Immature natural killer cell (primary cell): Measurements from ENCODE around the gene SYNE2. TPM values are rescaled to one million over a fixed set of nuclear protein-coding genes. Genes with fewer than 3 reads are reported as not detected.

Experiments used
- DNase-seq, 3 donors: peaks; one replicate each; pipeline ENCODE4 v3.0.0; 2022; ENCODE audit warnings: mixed read lengths in 1 of 3
- H3K27ac Mint-ChIP-seq, 6 donors: one replicate each; pipeline ENCODE4 v1.8.0; 2020; ENCODE audit warnings: mixed read lengths in 6 of 6, mild to moderate bottlenecking in 5 of 6, inconsistent platforms in 4 of 6, moderate library complexity in 3 of 6
- H3K27me3 Mint-ChIP-seq, 3 donors: one replicate each; pipeline ENCODE4 v1.8.0; 2020 to 2021; ENCODE audit warnings: low read depth in 3 of 3, mild to moderate bottlenecking in 3 of 3, mixed read lengths in 3 of 3, moderate library complexity in 3 of 3, inconsistent platforms in 1 of 3
- H3K36me3 Mint-ChIP-seq, 3 donors: one replicate each; pipeline ENCODE4 v1.8.0; 2020; ENCODE audit warnings: mixed read lengths in 3 of 3, inconsistent platforms in 2 of 3, mild to moderate bottlenecking in 2 of 3
- H3K4me1 Mint-ChIP-seq, 2 donors: one replicate each; pipeline ENCODE4 v1.8.0; 2020; ENCODE audit warnings: inconsistent platforms in 2 of 2, mild to moderate bottlenecking in 2 of 2, mixed read lengths in 2 of 2, moderate library complexity in 1 of 2
- H3K4me3 Mint-ChIP-seq, 5 donors: one replicate each; pipeline ENCODE4 v1.8.0; 2020; ENCODE audit warnings: mild to moderate bottlenecking in 5 of 5, mixed read lengths in 5 of 5, inconsistent platforms in 3 of 5, moderate library complexity in 3 of 5
- H3K9me3 Mint-ChIP-seq, 6 donors: one replicate each; pipeline ENCODE4 v1.8.0; 2020; ENCODE audit warnings: mild to moderate bottlenecking in 6 of 6, mixed read lengths in 6 of 6, inconsistent platforms in 4 of 6, moderate library complexity in 3 of 6
- polyA plus RNA-seq, 3 donors: library from polyadenylated mRNA; unstranded; fragments of 300-500 nt; fragmentation: Illumina TruSeq; gene quantifications; one replicate each; pipeline ENCODE4 v1.2.3, GENCODE V29; 2021

SYNE2 gene
- polyA plus RNA-seq, 3 donors from 2014 or later: 14.0 to 116 (median 20.0) TPM

DNA sequence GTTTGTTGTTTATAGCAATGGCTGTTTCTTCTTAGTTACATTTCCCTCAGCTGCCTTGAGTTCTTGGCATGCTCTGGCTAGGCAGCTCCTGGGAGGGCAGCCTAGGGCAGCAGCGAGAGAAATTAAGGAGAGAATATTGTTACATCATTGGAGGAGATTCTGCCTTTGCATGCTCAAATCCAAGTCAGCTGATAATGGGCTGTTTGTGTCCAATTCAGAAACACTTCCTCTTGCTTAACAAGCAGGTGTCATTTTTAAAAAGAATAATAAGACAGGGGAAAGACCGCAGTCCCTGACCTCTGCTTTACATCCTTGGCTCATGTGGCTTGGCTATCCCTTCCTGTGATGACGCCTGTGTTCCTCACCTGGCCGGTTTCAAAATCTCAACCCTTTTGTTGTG is 364.5 kb downstream of the SYNE2 start:
- H3K27ac Mint-ChIP-seq: peak overlapping the region in 2 of 6 donors; percentile 2 to 46

GRCh38 chr14:64217834-64218233 is 365.0 kb downstream of the SYNE2 start:
- Mint-ChIP-seq H3K4me3 (no peak overlapping the region), H3K4me1 (no peaks in the 10 kb centered on the region), H3K36me3 (peaks cover 17 to 58% (median 36%) of the 10 kb centered on the region in 3 donors), H3K27ac (peak overlapping the region in 3 of 6 donors; percentile 2 to 71 (median 58)), H3K27me3 (peaks cover 2 to 4% (median 2%) of the 10 kb centered on the region in 3 donors), H3K9me3 (no peaks in the 10 kb centered on the region)
- no peak for DNase-seq

More for the DNA sequence above, 364.5 kb downstream of the SYNE2 start:
- H3K9me3 Mint-ChIP-seq: no peaks in the 10 kb centered on the region
- H3K4me3 Mint-ChIP-seq: no peak overlapping the region
- H3K36me3 Mint-ChIP-seq: peaks cover 17 to 61% (median 36%) of the 10 kb centered on the region in 3 donors
- no peak for DNase-seq
- H3K27me3 Mint-ChIP-seq: peaks cover 2 to 4% (median 2%) of the 10 kb centered on the region in 3 donors
- H3K4me1 Mint-ChIP-seq: no peaks in the 10 kb centered on the region

DNA sequence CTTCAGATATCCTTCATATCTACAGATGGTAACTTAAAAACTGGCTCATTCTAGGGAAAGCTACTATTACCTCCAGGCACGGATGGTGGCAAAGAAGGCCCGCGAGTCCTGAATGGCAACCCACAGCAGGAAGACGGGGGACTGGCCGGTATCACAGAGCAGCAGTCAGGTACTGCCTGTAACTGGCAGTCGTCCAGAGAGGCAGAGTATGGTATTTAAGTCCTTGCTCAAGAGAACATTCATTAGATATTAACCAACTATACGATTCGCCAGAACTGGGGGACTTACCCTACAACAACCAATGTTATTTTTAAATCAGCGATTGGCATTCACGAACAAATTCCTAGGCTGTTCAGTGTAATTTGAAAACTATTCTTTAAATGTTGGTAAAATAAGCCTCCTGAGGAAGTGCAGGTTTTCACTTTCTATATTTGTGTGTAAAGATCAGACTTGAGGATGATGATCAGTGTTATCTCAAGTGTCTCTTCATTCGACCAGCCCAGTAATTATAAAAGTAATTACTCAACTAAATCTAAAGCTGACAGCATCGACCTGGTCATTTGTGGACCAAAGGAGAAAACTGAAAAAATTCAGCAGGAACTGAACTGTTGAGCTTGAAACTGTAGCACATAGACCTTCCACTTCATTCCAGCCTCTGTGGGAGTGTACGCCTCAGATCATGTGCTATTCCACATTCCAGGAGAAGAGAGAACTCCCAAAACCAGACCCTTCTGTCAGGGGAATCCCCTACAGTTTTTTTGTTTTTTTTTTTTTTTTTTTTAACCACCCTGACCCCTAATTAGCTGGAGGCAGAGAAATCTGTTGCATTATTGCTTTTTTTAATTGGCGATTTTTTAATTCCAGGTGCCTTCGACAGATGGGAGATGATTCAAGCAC is 365.8 kb downstream of the SYNE2 start:
- DNase-seq: no peak
- Mint-ChIP-seq H3K36me3 (peaks cover 22 to 61% (median 36%) of the 10 kb centered on the region in 3 donors), H3K4me1 (no peaks in the 10 kb centered on the region), H3K4me3 (no peak overlapping the region), H3K27me3 (peaks cover 2 to 4% (median 2%) of the 10 kb centered on the region in 3 donors), H3K27ac (peak overlapping the region in 4 of 6 donors; percentile 2 to 74 (median 64)), H3K9me3 (no peaks in the 10 kb centered on the region)

DNA sequence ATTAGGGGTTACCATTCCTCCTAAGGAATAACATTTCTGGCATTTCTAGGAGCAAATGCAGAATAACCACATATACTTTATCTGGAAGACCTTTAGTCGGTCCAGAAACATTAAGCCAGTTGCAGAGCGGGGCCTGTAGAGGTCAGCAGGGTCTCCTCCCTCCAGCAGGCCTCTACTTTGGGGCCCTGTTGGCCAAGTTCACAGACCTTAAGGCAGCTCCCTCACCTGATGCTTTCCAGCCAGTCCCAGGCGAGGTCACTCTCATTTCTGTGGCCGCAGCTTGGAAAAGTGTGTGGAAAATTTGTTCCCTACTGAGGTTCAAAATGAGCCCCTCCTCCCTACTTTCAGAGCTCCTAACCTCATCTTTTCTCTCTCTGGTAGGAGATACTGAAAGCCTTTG is 367.3 kb downstream of the SYNE2 start:
- no peak overlapping the region for H3K27ac Mint-ChIP-seq
- H3K9me3 Mint-ChIP-seq: no peaks in the 10 kb centered on the region
- no peak for DNase-seq
- no peak overlapping the region for H3K4me3 Mint-ChIP-seq
- peaks cover 32 to 69% (median 36%) of the 10 kb centered on the region in 3 donors for H3K36me3 Mint-ChIP-seq
- no peaks in the 10 kb centered on the region for H3K4me1 Mint-ChIP-seq
- H3K27me3 Mint-ChIP-seq: peaks cover 2 to 4% (median 2%) of the 10 kb centered on the region in 3 donors

GRCh38 chr14:64220466-64220865 is 367.7 kb downstream of the SYNE2 start:
- DNase-seq: no peak
- H3K9me3 Mint-ChIP-seq: no peaks in the 10 kb centered on the region
- peaks cover 28 to 69% (median 33%) of the 10 kb centered on the region in 3 donors for H3K36me3 Mint-ChIP-seq
- H3K27me3 Mint-ChIP-seq: peaks cover 2 to 6% (median 2%) of the 10 kb centered on the region in 3 donors
- no peaks in the 10 kb centered on the region for H3K4me1 Mint-ChIP-seq
- no peak overlapping the region for H3K27ac Mint-ChIP-seq
- H3K4me3 Mint-ChIP-seq: no peak overlapping the region

DNA sequence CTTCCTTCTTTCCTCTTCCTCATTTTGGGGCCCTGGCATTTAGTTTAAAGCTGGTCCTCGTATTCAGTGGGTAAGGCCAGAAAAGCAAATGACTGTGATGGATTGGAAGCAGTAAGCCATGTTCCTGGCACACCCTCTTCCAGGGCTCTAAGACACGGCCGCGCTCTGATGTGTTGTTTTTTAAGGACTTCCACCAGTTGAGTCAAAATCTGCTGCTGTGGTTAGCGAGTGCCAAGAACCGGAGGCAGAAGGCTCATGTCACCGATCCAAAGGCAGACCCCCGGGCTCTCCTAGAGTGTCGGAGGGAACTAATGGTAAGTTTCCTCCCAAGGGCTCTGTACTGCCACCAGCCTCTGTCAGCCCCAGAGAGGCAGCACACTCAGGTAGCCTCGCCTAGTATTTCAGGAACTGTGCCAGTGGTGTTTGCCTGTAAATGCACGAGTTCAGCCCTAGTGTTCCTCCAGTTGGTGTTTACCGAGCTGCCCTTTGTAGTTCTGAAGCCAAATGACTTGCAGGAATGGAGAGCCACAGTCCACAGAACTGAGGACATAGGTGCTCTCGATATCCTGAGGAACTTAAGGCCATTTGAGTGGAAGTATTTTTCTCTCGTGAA is 368.7 kb downstream of the SYNE2 start:
- DNase-seq: no peak
- no peaks in the 10 kb centered on the region for H3K4me1 Mint-ChIP-seq
- H3K27me3 Mint-ChIP-seq: peaks cover 2 to 6% (median 2%) of the 10 kb centered on the region in 3 donors
- H3K36me3 Mint-ChIP-seq: peaks cover 24 to 59% (median 24%) of the 10 kb centered on the region in 3 donors
- no peak overlapping the region for H3K4me3 Mint-ChIP-seq
- peak overlapping the region in 4 of 6 donors; percentile 22 to 57 (median 49) for H3K27ac Mint-ChIP-seq
- H3K9me3 Mint-ChIP-seq: no peaks in the 10 kb centered on the region

DNA sequence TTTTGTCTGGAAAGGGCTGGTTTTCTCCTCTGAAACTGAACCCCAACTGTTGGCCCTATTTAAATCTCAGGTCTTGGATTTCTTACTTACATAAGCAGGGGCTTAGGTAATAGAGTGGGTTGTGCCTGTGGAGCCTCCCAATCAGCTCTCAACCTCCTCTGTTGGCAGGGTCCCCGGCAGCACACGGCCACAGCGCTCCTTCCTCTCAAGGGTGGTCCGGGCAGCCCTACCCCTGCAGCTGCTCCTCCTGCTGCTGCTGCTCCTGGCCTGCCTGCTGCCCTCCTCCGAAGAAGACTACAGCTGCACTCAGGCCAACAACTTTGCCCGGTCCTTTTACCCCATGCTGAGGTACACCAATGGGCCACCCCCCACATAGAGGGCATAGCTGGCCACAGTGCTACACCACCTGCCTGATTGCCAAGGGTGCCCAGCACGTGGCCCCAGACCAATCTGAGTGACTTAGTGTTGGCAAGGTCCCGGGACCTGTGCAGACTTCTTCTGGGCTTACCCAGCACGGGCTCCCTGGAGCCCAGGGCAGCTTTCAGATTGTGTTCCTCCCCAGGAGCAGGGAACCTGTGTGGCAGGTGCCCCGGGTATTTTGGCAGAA is 372.4 kb downstream of the SYNE2 start:
- no peaks in the 10 kb centered on the region for H3K9me3 Mint-ChIP-seq
- H3K36me3 Mint-ChIP-seq: peaks cover 14 to 55% (median 24%) of the 10 kb centered on the region in 3 donors

GRCh38 chr14:64227856-64228255 is 375.1 kb downstream of the SYNE2 start:
- Mint-ChIP-seq H3K27ac (peak overlapping the region in 3 of 6 donors; percentile 8 to 55 (median 8)), H3K9me3 (no peaks in the 10 kb centered on the region), H3K27me3 (peaks cover 0 to 6% (median 4%) of the 10 kb centered on the region in 3 donors), H3K4me3 (no peak overlapping the region), H3K4me1 (peaks cover 0 to 8% of the 10 kb centered on the region in 2 donors), H3K36me3 (peaks cover 7 to 48% (median 25%) of the 10 kb centered on the region in 3 donors)
- no peak for DNase-seq

More for the DNA sequence above, 372.4 kb downstream of the SYNE2 start:
- no peaks in the 10 kb centered on the region for H3K4me1 Mint-ChIP-seq
- H3K27me3 Mint-ChIP-seq: peaks cover 2 to 6% (median 2%) of the 10 kb centered on the region in 3 donors
- DNase-seq: no peak
- no peak overlapping the region for H3K4me3 Mint-ChIP-seq
- peak overlapping the region in 2 of 6 donors; percentile 20 to 69 for H3K27ac Mint-ChIP-seq

- no peak for DNase-seq
- Mint-ChIP-seq H3K27me3 (peaks cover 0 to 6% (median 4%) of the 10 kb centered on the region in 3 donors), H3K27ac (peak overlapping the region in 1 of 6 donors; percentile 62), H3K36me3 (peaks cover 7 to 32% (median 16%) of the 10 kb centered on the region in 3 donors), H3K4me1 (peaks cover 0 to 8% of the 10 kb centered on the region in 2 donors), H3K4me3 (no peak overlapping the region), H3K9me3 (no peaks in the 10 kb centered on the region)
Measured at GRCh38 chr14:64229489-64229888, 376.7 kb downstream of the SYNE2 start.

GRCh38 chr14:64232095-64232838 is 379.5 kb downstream of the SYNE2 start:
- Mint-ChIP-seq H3K4me1 (peaks cover 2 to 8% of the 10 kb centered on the region in 2 donors), H3K9me3 (no peaks in the 10 kb centered on the region), H3K36me3 (peaks cover 7 to 21% (median 10%) of the 10 kb centered on the region in 3 donors), H3K4me3 (no peak overlapping the region), H3K27me3 (peaks cover 0 to 15% (median 6%) of the 10 kb centered on the region in 3 donors), H3K27ac (peak overlapping the region; percentile 22 to 88 (median 64))
- DNase-seq: peak in 1 of 3 donors; percentile 16

DNA sequence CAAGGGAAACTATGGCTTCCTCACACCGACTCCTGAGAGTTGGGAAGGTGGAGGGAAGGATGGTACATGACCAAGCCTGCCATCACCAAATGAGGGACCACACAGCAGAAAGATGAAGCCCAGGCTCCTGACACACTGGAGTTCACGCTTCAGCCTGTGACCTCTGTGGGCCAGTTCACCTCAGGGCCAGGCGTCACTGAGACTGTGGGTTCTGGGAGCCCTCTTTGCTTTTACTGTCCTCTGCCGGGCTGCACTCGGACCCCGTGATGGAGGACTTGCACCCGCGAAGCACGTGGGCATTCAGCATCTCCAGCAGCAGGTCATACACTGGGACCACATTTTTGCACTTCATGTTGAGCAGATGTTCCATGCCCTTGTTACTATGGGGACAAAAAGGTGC is 380.1 kb downstream of the SYNE2 start:
- peaks cover 2 to 8% of the 10 kb centered on the region in 2 donors for H3K4me1 Mint-ChIP-seq
- H3K27me3 Mint-ChIP-seq: peaks cover 0 to 19% (median 6%) of the 10 kb centered on the region in 3 donors
- no peak for DNase-seq
- H3K4me3 Mint-ChIP-seq: no peak overlapping the region
- H3K36me3 Mint-ChIP-seq: peaks cover 5 to 15% (median 8%) of the 10 kb centered on the region in 3 donors
- no peaks in the 10 kb centered on the region for H3K9me3 Mint-ChIP-seq
- peak overlapping the region in 4 of 6 donors; percentile 44 to 88 (median 72) for H3K27ac Mint-ChIP-seq

DNA sequence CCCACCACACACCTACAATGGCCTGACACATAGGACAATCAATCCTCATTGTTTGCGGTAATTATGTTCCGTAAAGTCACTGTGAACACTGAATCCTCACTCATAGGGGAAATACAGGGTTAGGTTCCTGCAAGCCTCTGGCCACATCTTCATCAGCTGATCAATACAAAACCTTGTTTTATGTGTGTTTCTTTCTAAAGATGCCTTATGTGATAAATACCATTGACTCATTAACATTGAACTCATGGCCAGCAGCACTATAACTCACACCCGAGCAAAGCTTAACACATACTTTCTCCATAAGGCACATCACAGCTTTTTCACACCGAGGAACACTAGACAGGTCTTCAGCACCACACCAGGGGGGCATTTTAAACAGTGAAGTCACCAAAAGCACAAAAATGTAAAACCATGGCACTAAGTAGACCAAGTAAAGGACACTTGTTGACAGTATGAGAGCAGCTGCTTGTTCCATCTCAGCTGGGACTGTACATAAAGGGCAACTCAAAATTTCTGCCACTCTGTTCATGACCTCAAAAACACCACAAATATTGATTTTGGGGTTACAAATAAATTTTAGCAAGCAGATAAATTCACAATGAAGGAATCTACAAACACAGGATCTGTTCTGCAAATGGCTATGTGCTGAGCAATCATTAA is 380.9 kb downstream of the SYNE2 start:
- H3K4me3 Mint-ChIP-seq: no peak overlapping the region
- H3K36me3 Mint-ChIP-seq: peaks cover 0 to 8% (median 4%) of the 10 kb centered on the region in 3 donors
- no peaks in the 10 kb centered on the region for H3K9me3 Mint-ChIP-seq
- peaks cover 0 to 25% (median 11%) of the 10 kb centered on the region in 3 donors for H3K27me3 Mint-ChIP-seq
- peaks cover 2 to 8% of the 10 kb centered on the region in 2 donors for H3K4me1 Mint-ChIP-seq
- no peak for DNase-seq
- H3K27ac Mint-ChIP-seq: peak overlapping the region; percentile 17 to 80 (median 60)
